Natural killer cell (primary cell): ENCODE data around the gene SND1. TPM values are rescaled to one million over a fixed set of nuclear protein-coding genes. Genes with fewer than 3 reads are reported as not detected.

Experiments
- ATAC-seq, 3 donors: fragments of 150-1000 bp in 2 of 3; fragments of 200-7000 bp in 1 of 3; cut with Tn5 transposase; 1 replicate in 1 of 3; 2 replicates in 2 of 3; pipeline ENCODE4 v1.10.0; 2021; ENCODE audit warnings: mild to moderate bottlenecking in 2 of 3, moderate library complexity in 2 of 3
- DNase-seq, 2 donors: peaks; one replicate each; pipeline versions ENCODE4 v3.0.0 to v3.0.0-alpha.2; 2013 to 2021; ENCODE audit warnings: mixed read lengths in 1 of 2
- H3K27ac ChIP-seq: one replicate; pipeline ENCODE4 v1.5.1; 2013; ENCODE audit warnings: mild to moderate bottlenecking, low read length
- H3K27me3 ChIP-seq: one replicate; pipeline ENCODE4 v1.6.1; 2013; ENCODE audit warnings: low read length; ENCODE audit not compliant: control insufficient read depth, insufficient read depth
- H3K36me3 ChIP-seq: one replicate; pipeline ENCODE4 v1.6.1; 2013; ENCODE audit warnings: low read length; ENCODE audit not compliant: control insufficient read depth, insufficient read depth
- H3K4me1 ChIP-seq: one replicate; pipeline ENCODE4 v1.6.1; 2013; ENCODE audit warnings: low read length; ENCODE audit not compliant: control insufficient read depth, insufficient read depth
- H3K4me3 ChIP-seq: one replicate; pipeline ENCODE4 v1.5.1; 2013; ENCODE audit warnings: low read length
- H3K9me3 ChIP-seq: one replicate; pipeline ENCODE4 v1.6.1; 2013; ENCODE audit warnings: low read length; ENCODE audit not compliant: control insufficient read depth, insufficient read depth
- H3K27ac Mint-ChIP-seq, 2 donors: one replicate each; pipeline ENCODE4 v1.8.0; 2022; ENCODE audit warnings: mild to moderate bottlenecking in 2 of 2, mixed read lengths in 2 of 2, moderate library complexity in 1 of 2
- H3K27me3 Mint-ChIP-seq, 2 donors: one replicate each; pipeline ENCODE4 v1.8.0; 2022; ENCODE audit warnings: low read depth in 2 of 2, mixed read lengths in 2 of 2
- H3K36me3 Mint-ChIP-seq: one replicate; pipeline ENCODE4 v1.8.0; 2022; ENCODE audit warnings: mixed read lengths
- H3K4me1 Mint-ChIP-seq, 2 donors: one replicate each; pipeline ENCODE4 v1.8.0; 2022; ENCODE audit warnings: mixed read lengths in 2 of 2
- H3K4me3 Mint-ChIP-seq: one replicate; pipeline ENCODE4 v1.8.0; 2022; ENCODE audit warnings: mild to moderate bottlenecking, moderate library complexity, mixed read lengths
- H3K9me3 Mint-ChIP-seq, 2 donors: one replicate each; pipeline ENCODE4 v1.8.0; 2022; ENCODE audit warnings: mixed read lengths in 2 of 2
- WGBS: methylation state at CpG from one replicate; pipeline ENCODE4 v1.1.7; 2013; ENCODE audit warnings: missing lambda C conversion rate; ENCODE audit not compliant: insufficient coverage; 5-methylcytosine and 5-hydroxymethylcytosine counted together
- intact Hi-C: fragments of 100-400 bp; cut with micrococcal nuclease; formaldehyde crosslinking; loops from one replicate; pipeline ENCODE4 v1.14.2; 2022
- total RNA-seq, 4 donors: library from RNA; stranded (reverse); fragments of 120-200 nt in 1 of 4; gene quantifications; one replicate each; pipeline versions ENCODE4 v1.2.3 to v1.2.4, GENCODE V29; 2013 to 2022
- TF ChIP-seq, protein P1 (sequence below): fragments of 200-600 bp; IDR thresholded peaks from one replicate; pipeline ENCODE4 v1.8.0; 2022; ENCODE audit warnings: antibody characterized with exemption

SND1 gene
- total RNA-seq, 3 donors from 2014 or later (not counting 1 experiment from before 2014, with no cell fraction given): 149 to 188 (median 149) TPM

DNA sequence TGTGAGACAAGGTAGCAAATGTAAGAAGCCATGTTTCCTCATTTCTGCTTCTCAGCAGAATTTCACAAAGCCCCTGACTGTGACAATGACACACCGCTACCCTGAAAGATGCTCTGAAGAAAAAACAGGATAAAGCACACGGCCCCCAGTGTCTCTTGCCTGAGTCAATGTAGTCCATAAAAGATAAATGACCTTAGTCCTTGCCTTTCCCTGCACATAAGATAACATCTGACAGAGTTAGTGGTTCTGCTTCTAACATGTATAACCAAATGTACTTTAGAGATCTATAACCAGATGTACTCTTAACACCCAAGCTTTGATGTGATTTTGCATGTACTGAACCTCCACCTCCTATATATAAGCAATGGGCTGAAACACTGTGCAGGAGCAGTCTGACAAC, 3.0 kb upstream of the SND1 start:
- TF ChIP-seq, protein P1, sequence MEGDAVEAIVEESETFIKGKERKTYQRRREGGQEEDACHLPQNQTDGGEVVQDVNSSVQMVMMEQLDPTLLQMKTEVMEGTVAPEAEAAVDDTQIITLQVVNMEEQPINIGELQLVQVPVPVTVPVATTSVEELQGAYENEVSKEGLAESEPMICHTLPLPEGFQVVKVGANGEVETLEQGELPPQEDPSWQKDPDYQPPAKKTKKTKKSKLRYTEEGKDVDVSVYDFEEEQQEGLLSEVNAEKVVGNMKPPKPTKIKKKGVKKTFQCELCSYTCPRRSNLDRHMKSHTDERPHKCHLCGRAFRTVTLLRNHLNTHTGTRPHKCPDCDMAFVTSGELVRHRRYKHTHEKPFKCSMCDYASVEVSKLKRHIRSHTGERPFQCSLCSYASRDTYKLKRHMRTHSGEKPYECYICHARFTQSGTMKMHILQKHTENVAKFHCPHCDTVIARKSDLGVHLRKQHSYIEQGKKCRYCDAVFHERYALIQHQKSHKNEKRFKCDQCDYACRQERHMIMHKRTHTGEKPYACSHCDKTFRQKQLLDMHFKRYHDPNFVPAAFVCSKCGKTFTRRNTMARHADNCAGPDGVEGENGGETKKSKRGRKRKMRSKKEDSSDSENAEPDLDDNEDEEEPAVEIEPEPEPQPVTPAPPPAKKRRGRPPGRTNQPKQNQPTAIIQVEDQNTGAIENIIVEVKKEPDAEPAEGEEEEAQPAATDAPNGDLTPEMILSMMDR: no peak
- no peaks in the 10 kb centered on the region for H3K9me3 ChIP-seq
- Mint-ChIP-seq H3K36me3 (no peaks in the 10 kb centered on the region), H3K9me3 (no peaks in the 10 kb centered on the region), H3K4me3 (no peak overlapping the region), H3K4me1 (peaks cover 25 to 32% of the 10 kb centered on the region in 2 donors), H3K27me3 (peaks cover 3 to 10% of the 10 kb centered on the region in 2 donors), H3K27ac (no peak overlapping the region)
- no peak overlapping the region for H3K4me3 ChIP-seq
- intact Hi-C loops: no loop called here
- ATAC-seq (no peak), DNase-seq (no peak)
- H3K36me3 ChIP-seq: no peaks in the 10 kb centered on the region
- no peaks in the 10 kb centered on the region for H3K27me3 ChIP-seq
- H3K4me1 ChIP-seq: peaks cover 22% of the 10 kb centered on the region
- no peak overlapping the region for H3K27ac ChIP-seq
- WGBS: 86% methylated on average over 2 of the region's 2 CpGs

DNA sequence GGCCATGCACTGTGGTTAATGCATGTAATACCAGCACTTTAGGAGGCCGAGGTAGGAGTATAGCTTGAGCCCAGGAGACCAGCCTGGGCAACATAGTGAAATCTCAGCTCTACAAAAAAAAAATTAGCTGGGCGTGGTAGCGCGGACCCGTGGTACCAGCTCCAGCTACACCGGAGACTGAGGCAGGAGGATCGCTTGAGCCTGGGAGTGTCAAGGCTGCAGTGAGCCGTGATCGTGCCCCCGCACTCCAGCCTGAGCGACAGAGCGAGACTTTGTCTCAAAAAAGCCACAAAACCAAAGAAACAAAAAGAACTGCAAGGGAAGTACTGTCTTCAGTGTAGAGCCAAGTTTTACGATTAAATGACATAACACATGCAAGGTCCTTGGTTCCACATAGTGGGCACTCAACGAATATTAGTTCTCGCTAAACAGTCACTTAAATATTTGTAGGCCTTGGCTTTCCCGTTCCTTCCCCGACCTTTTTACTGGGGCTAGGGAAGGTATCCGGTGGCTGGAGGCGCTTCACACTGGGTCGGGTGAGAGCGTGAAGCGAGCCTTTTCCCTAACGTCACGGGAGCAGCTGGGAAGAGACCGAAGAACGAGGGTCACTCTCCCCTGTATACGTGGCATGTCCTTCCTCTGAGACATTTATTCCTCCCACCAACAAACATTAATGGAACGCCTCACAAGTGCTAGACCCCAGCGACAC, 993 bp upstream of the SND1 start:
- Histone ChIP-seq H3K36me3 (no peaks in the 10 kb centered on the region), H3K27me3 (no peaks in the 10 kb centered on the region), H3K9me3 (no peaks in the 10 kb centered on the region), H3K27ac (peak overlapping the region; percentile 94), H3K4me1 (peaks cover 22% of the 10 kb centered on the region), H3K4me3 (peak overlapping the region; percentile 58)
- Mint-ChIP-seq H3K27me3 (peaks cover 0 to 10% of the 10 kb centered on the region in 2 donors), H3K27ac (no peak overlapping the region), H3K9me3 (no peaks in the 10 kb centered on the region), H3K36me3 (no peaks in the 10 kb centered on the region), H3K4me1 (peaks cover 45 to 52% of the 10 kb centered on the region in 2 donors), H3K4me3 (peak overlapping the region; percentile 99)
- 31% methylated on average over 29 of the region's 29 CpGs for WGBS
- intact Hi-C loops: loop anchor here (1.0 kb wide), 1 partner anchor 66 kb away; the partner anchor contains the start of gene GCC1
- DNase-seq (peak in 1 of 2 donors; percentile 52), ATAC-seq (no peak)
- TF ChIP-seq, protein P1: no peak

DNA sequence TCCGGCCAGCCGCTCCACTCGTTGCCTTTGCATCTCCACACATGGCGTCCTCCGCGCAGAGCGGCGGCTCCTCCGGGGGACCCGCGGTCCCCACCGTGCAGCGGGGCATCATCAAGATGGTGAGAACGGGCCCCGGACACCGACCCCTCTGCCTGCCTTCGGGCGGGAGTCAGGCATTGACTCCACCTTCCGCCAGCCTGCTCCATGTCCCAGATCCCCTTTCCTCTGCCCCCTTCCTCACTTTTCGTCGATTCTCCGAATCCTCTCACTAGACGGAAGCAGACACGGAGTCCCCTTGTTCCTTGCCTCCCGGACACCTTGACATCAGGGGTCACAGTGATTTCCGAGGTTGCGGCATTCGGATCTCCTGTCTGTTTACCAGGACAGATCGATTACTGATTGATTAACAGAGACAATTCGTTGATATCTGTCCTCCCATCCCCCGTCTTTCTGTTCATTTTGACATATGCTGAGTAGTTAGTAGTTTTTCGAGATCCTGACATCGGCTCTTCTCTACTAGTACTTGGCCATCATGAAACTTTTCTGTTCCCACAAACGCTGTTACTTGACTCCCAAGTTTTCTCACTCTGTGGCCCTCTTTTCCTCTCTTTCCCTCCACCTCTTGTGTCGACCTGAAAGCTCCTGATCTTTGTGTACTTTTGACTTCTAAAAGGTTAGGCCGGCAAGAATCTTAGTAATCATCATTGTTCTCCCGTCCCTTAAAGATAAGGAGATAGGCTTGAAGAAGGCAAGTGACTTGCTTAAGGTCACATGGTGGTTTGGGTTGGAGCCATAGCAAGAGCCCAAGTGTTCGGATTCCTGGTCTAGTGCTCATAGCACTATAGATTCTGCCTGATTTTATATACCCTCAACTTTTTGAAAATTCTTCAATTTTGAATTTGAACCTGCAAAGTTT, 597 bp downstream of the SND1 start:
- peak overlapping the region; percentile 84 for H3K27ac ChIP-seq
- H3K27me3 ChIP-seq: no peaks in the 10 kb centered on the region
- ATAC-seq: peak; percentile 19 to 21 (median 20)
- no peaks in the 10 kb centered on the region for H3K9me3 ChIP-seq
- Mint-ChIP-seq H3K9me3 (no peaks in the 10 kb centered on the region), H3K36me3 (no peaks in the 10 kb centered on the region), H3K4me1 (peaks cover 50 to 64% of the 10 kb centered on the region in 2 donors), H3K27me3 (peaks cover 0 to under 1% of the 10 kb centered on the region in 2 donors), H3K27ac (no peak overlapping the region), H3K4me3 (peak overlapping the region; percentile 99)
- H3K4me3 ChIP-seq: peak overlapping the region; percentile 94
- H3K4me1 ChIP-seq: peaks cover 22% of the 10 kb centered on the region
- intact Hi-C loops: no loop called here
- 4% methylated on average over 36 of the region's 38 CpGs for WGBS
- TF ChIP-seq, protein P1: no peak
- no peak for DNase-seq
- no peaks in the 10 kb centered on the region for H3K36me3 ChIP-seq
